GM12874 (cell line): ENCODE measurements around the gene ITIH3.

ENCODE experiments used
- CTCF ChIP-seq: IDR thresholded peaks from 2 replicates; pipeline ENCODE4 v1.5.1; 2011; ENCODE audit warnings: low read depth, mild to moderate bottlenecking, control low read depth, low read length, moderate library complexity; ENCODE audit not compliant: insufficient read depth

ITIH3 gene

GRCh38 chr3:52816199-52816598, 21.6 kb downstream of the ITIH3 start:
- TF ChIP-seq CTCF: no peak

GRCh38 chr3:52816654-52817053, 22.1 kb downstream of the ITIH3 start:
- no peak for TF ChIP-seq CTCF

- no peak for TF ChIP-seq CTCF
These were observed 22.6 kb downstream of the ITIH3 start for GRCh38 chr3:52817221-52817620.

- no peak for TF ChIP-seq CTCF
These were observed 23.3 kb downstream of the ITIH3 start for GRCh38 chr3:52817860-52818259.

- TF ChIP-seq CTCF: no peak
These were observed 25.3 kb downstream of the ITIH3 start for GRCh38 chr3:52819936-52820335.

GRCh38 chr3:52820736-52821135, 26.1 kb downstream of the ITIH3 start:
- TF ChIP-seq CTCF: peak; percentile 90

- no peak for TF ChIP-seq CTCF
These were observed 27.8 kb downstream of the ITIH3 start for GRCh38 chr3:52822363-52822762.

GRCh38 chr3:52824037-52824436, 29.4 kb downstream of the ITIH3 start:
- TF ChIP-seq CTCF: no peak
